HG03442 (cell line): ENCODE data around the gene CHST11.
A peak's percentile ranks its signal among the peaks of the same experiment; 100 is the strongest.

ENCODE experiments used
- ATAC-seq: cut with Tn5 transposase; IDR thresholded peaks from one replicate; pipeline ENCODE4 v1.9.1; 2021; ENCODE audit warnings: mild to moderate bottlenecking, moderate library complexity; ENCODE audit not compliant: unreplicated experiment

The CHST11 gene

DNA sequence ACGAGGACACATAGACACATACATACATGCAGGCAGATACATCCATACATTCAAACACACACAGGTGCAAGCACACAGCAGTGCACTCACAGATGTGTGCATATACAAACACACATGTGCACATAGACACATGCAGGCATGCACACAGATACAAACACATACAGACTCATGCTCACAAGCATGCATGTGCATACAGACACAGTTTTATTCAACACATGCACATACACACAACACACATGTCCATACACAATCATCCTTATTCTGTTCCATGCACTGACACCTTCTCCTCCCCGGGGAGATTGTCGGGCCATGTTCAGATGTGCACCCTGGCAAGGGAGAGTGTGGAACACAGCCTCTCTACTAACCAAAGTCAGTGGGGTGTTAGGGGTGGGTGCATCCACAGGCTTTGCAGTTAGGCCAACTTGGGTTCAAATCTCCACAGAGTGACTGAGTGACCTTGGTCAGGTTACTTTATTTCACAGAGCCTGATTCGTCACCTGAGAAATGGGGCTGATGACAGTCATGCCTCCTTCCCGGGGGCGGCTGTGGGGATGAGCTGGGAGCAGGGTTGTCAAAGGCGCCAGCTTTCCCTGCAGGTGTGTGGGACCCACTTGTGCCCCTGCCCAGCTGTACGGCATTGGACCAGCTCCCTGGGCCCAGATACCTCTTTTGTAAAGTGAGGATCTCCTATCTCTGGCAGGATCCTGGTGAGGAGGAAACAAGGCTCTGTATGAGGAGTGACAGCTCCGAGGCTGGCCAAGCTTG is 251.2 kb downstream of the CHST11 start:
- ATAC-seq: no peak

DNA sequence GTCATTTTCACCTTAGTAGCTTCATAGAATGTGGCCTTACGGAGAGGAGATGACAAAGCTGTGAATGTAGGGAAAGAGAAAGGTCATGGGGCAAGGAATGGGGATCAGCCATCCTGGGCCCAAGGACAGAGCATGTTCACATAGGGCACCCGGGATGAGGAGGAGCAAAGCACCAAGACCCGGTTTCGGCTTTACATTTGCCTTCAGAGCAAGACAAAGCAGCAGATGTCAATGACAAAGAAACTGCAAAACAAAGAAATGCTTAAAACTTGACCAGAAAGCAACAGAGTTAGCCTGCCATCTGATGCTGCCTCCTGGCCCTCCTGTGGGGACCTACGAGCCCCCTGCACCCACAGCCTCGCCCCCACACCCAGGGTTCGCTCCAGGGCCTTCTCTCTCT is 252.1 kb downstream of the CHST11 start:
- no peak for ATAC-seq

DNA sequence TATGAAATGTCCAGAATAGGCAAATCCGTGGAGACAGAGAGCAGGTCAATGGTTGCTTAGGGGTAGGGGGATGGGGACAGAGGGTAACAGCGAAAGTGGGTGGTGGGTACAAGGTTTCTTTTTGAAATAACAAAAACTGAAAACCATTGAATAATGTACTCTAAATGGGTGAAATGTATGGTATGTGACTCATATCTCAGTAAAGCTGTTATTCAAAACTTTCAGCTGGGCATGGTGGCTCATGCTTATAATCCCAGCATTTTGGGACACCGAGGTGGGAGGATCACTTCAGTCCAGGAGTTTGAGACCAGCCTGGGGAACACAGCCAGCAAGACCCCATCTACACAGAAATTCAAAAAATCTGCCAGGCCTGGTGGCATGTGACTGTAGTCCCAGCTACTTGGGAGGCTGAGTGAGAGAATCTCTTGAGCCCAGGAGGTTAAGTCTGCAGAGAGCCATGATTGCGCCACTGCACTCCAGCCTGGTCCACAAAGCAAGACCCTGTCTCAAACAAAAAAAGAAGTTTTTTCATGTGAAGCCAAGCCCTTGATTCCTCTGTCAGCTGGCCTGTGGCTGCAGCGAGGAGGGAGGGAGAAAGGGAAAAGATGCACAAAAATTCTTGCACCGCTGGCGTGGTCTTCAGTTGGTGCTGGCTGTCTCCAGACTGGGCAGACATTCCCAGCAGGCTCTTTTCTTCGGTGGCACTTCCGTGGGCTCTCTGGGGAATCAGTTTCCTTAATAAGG is 253.1 kb downstream of the CHST11 start:
- no peak for ATAC-seq

DNA sequence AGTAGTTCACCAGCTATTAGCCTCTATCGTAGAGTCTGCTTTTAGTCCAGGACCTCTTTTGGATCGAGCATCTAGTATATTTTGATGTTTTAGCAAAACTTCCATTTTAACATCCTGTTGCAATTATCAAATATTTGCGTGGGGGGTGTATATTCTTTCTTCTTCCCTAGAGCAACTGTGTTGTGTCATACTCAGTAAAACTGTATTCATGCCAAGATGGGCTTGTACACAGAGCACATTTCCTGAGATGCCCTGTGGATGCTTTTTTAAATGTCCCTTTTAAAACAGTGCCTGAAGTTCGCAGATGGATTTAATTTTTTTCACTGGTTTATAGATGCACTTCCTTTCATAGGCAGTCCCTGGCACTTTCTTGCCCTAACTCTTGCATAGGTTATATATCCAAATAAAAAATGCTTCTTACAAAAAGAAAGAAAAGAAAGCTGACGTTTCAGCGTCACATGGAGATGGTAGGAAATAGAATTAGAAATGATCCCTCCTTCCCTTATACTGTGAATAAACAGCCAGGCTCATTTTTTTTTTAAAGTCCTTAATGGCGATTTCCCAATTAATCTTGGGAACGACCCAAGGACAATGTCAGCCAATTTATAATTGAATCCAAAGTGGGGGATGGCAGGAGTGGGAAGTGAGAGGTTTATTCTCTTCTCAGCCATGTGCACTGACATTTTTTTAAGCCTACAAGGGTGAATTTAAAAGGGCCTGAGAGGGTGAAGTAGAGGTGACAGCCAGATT is 254.4 kb downstream of the CHST11 start:
- ATAC-seq: no peak

DNA sequence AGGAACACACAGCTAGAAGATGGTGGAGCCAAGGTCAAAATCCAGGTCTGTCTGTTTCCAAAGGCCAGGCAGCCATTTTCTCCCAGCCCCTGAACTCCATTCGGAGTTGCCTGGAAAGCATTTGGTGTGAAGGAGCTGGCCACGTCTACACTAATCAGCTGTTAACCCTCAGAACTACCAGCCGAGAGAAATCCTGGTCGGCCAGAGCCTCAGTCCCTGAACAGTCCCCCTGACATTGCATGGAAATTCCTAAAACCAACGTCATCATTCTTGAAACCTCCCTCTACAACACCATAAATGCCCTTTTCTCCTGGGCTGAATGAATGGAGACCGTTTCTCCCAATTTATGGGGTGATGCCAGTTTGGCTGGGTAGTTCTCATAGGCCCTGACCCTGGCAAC is 255.7 kb downstream of the CHST11 start:
- no peak for ATAC-seq

DNA sequence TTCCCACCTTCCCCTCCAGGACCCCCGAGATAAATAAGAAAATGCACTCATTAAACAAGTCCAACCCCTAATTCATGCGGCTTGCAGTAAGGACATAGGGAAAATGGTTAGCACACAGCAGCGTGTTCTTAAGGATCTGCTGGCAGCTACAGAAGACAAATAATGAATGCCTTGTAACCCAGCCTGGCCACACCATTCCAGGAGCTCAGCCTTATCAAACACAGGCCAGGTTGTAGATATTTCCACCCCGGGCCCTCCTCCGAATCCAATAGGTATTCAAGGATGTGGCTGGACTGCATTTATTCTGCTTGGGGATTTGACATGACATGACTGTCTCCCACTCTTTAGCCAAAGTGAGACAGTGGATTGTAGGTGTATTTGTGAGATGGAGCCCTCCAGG is 256.2 kb downstream of the CHST11 start:
- no peak for ATAC-seq

DNA sequence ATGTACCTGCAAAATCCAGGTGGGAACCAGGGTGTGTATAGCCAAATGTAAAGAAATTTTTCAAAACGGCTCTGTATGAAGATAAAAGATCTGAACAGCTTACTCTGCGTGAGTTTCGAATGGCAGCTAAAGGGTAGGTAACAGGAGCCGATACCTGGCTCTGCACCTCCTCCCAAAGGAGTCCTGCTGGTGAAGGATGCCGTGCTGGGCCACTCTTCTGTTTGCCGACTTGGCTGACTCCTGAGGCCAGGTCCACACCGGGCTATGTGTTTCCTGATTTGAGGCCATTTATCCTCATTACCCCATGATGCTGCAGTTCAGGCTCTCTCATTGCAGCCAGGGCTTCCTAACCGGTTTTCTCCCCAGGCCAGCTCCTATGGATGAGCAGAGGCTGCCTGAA is 256.7 kb downstream of the CHST11 start:
- no peak for ATAC-seq

DNA sequence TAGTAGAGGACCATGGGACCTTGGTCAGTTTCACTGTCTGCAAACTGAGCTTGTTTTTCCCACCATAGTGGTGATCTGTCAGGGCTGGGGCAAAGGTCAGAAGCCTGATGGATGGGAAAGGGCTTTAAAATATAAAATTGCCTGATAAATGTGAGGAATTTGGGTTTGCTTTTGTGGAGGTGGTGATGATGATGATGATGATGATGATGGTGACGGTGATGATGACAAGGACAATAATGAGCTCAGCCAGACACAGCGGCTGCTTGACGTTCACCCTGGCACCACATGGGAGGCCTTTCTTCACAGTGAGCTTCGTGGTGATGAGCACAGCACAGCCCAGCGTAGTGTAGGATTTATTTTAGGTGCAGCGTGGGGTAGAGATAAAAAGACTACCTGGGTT is 257.6 kb downstream of the CHST11 start:
- ATAC-seq: no peak

DNA sequence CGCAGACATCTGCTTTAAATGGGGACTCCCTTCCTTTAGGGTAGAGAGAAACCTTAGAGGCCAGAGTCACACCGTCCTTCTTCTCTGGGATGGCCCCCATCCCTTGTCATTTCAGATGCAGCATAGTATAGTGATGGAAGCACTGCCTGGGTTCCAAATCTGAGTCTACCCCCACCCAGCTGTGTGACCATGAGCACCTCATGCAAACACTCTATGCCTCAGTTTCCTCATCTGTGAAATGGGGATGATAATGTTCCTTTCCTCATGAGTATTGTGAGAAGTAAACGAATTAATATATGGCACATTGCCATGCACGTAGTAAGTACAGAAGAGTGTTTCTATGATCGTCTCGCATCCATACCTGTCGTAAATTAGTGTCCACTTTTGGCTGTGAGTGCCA is 259.4 kb downstream of the CHST11 start:
- no peak for ATAC-seq

DNA sequence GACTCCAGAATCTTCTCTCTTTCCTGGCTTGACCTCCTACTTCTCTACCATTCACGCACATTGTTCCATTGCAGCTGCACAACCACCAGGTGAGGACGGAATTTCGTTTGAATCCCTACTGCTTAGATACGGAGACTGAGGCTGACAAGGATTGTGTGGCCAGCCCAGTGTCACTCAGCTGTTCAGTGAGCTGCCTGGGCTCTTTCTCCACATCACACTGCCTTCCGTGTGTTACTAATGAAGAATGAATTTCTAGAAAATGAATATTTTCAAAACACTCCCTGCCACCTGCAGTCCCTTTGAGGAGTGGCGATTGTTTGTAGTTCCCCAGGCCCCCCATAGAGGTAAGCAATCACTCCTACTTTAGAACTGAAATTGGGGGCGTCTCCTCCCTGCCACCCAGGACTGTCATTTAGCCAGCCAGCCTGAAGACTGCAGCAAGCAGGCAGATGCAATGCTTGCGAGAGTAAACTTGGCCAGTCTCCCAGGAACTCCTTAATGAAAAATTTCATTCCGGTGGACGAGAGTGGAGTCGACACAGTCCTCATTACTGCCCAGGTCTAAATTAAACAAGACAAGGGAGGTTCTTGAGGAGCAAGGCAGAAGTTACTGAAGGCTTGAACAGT is 261.7 kb downstream of the CHST11 start:
- ATAC-seq: no peak

DNA sequence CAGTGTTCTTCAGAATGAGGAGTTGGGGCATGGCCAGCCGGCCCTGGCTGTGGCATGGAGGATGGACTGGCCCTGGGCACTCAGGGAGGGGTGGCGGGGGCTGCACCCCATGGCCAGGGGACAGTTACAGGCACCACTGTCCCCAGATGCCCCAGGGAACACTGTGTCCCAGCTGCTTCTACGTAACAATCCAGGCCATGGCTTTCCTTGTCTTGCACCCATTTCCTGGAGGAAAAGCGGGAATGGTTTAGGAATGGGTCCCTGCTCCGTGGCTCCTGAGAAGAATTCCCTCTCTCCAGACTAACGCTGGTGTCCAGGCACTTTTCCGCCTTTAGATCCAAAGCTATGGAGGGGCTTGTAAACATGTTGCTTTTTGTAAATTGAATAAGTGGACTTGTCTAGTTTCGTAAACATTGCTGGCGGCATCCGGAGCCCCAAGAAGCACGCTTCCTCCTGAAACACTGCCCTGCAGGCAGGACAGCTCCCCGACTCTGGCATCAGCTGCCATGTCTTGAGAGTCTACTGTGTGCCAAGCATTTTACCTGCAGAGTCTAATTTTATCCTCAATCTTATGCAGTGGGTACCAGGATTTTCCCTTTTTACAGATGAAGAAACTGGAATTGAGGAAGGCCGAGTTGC is 263.1 kb downstream of the CHST11 start:
- ATAC-seq: no peak

DNA sequence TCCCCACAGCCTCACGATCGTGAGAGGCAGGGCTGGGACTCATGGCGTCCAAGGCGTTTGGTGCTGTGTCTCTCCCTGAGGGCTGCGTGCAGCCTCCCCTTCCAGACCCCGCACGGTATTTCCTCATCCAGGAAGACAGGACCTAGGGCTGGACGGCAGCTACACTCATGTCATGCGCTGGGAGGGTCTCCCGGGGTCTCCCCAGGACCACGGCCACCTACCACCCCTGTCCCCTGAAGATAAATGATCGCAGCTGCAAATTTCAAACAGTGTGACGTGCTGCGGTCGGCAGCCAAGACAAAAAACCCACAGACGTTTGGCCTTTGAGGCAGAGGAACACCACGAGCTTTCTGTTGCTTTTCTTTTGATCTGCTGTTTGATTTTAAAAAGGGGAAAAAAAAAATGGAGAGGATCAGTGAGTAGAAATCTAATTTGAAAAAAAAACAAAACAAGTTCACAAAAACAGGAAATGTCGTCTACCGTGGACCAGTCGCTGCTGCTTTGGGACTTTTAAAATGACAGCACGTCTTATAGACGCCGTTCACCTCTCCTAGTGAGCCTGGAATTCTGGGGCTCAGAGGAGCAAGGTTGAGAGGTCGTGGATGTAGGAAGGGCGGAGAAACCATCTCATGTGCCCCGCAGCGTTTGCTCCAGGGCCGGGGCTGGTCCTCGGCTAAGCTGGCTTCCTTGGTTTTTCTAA is 263.7 kb downstream of the CHST11 start:
- peak; percentile 61 for ATAC-seq

DNA sequence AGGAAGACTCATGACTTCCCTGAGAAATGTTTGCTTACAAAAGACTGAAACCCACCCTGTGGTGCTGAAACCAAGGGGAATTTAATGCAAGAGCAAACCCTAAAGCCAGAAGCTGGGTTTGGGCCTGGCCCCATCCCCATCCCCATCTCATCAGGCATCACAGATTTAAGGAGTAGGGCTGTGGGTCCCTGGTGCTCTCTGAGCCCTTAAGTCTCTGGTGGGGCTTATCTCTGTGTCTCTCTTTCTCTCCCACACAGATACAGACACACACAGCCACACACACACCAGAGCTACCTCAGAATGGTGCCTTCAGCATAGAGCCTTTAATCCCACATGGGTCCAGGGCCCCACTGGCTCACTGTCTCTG is 264.3 kb downstream of the CHST11 start:
- ATAC-seq: no peak

DNA sequence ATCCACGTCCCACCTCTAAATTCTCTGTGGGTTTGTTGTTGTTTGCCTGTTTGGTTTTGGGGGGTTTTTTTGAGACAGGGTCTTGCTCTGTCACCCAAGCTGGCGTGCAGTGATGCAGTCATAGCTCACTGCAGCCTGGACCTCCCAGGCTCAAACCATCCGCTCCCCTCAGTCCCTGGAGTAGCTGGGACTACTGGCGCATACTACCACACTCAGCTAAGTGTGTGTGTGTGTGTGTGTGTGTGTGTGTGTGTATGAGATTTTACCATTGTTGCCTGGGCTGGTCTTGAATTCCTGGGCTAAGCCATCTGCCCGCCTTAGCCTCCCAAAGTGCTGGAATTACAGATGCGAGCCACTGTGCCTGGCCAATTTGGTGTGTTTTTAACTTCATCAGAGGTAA is 265.2 kb downstream of the CHST11 start:
- no peak for ATAC-seq

DNA sequence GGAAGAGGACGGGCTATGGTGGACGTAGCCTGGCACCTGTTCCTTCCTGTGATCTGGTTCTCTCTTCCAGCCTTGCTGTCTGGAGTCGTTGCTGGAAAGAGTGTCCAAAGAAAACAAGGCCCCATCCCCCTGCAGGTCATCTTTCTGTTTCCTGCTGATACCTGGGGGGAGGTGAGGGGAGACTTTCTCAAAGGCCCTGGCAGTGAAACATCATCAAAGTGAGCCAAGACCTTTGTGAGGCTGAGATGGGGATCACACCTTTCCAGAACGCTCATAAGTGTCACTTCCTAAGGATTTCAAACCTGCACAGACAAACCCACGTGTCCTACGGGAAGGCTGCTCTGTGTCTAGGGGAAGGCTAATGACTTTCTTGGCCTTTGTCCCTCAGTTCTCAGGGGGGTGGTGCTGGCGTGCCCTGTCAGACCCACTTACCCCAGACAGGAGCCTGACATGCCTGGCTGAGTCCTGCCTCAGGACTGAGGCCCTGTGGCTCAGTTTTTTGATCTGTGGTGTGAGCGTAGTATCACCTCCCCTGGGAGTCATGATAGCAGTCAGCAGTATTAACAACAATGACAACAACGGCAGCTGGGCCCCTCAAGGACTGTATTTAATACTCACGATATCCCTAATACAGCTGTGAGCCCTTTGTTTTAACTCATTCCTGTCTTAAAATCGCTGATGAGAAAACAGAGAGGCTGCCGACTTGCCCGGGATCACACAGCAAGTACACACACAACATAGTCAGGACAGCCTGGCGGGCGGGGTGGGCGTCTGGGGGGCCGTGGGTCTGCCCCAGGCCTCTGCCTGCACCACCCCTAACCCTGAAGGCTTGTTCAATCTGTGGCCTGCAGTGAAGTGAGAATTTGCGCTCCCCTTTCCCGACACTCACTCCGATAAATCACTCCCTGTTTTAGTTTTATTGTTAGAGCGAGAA is 266.1 kb downstream of the CHST11 start:
- peak; percentile 56 for ATAC-seq

DNA sequence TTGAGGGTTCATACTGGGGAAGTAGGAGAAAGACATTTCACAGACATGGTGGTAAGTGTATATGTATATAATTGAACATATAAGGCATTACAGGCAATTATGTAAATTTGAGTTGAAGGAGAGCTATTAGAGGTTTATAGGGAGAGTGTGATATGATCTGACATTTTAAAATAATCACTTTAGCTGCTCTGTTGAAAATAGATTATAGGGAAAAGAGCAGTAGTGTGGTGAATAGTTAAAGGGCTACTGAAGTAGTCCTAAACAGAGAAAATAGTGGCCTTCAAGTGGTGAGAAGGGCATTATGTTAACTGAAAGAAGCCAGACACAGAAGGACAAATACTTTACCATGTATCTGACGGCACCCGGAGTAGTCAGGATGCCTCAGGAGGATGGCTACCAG is 267.1 kb downstream of the CHST11 start:
- no peak for ATAC-seq

DNA sequence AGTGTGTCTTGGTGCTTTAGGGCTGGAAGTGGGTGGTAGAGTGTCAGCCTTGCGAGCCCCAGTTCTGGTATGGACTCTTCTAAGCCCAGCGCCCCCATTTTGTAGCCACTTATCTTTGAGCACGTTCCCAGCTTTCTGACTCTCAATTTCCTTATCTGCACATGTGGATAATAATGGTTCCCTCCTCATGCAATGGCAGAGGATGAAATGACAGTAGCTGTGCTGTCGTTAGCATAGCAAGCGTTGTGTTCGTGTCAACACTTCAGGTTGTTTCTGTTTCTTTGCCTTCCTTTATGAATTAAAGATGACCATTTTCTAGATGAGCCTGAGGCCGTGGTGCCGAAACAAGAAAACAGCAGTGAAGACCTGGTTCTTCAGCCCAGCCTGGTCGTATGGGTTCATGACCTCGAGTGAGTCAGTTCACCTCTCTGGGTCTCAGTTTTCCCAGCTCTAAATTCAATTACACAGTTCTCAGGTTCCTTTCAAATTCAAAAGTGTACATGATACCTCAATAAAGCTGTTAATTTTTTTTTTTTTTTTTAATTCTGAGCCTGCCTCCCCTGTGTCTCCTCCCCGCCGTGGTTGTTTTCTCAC is 268.3 kb downstream of the CHST11 start:
- ATAC-seq: no peak

DNA sequence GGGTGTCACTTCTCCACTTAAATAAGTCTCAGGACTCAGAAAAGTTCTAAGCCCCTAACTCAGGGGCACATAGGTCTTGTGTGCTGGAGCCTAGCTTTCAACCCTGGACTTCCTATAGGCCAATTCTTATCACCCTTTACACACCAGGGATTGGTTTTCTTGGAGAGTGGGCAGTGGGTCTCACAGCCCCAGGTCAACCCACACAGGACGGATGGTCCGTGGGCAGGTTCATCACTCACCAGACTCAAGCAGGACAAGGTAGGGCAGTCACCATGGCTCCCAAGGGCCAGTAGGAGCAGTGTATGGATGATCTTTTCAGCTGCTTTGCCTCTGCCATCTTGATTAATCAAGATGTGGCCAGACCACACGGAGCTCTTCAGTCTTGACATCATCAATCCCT is 268.9 kb downstream of the CHST11 start:
- no peak for ATAC-seq
